ENCODE measurements around the gene RNF25.

RNF25 gene

GRCh38 chr2:218638372-218638771, 33.4 kb downstream of the RNF25 start:
- Histone ChIP-seq H2AFZ (ENCODE audit: low read depth, low read length, severe bottlenecking) (no peak overlapping the region), H3K4me2 (ENCODE audit: low read depth, low read length, poor library complexity, severe bottlenecking) (no peak overlapping the region), H3K27me3 (ENCODE audit: low read length) (no peaks in the 10 kb centered on the region), H4K20me1 (ENCODE audit: low read depth, low read length) (no peaks in the 10 kb centered on the region; the same call in 1 of the 2 replicates), H3K9me3 (ENCODE audit: insufficient read depth, low read length) (no peaks in the 10 kb centered on the region), H3K9ac (ENCODE audit: low read length) (no peak overlapping the region), H3F3A (ENCODE audit: insufficient read depth) (0 out of 2 replicates have a peak, but pooled peaks cover 4% of the 10 kb centered on the region), H3K4me3 (ENCODE audit: insufficient read depth, low read length, poor library complexity, severe bottlenecking) (no peak overlapping the region), H3K79me2 (ENCODE audit: insufficient read depth, low read length) (no peaks in the 10 kb centered on the region), H3K36me3 (ENCODE audit: low read length) (0 out of 2 replicates have a peak, but pooled peaks cover 6% of the 10 kb centered on the region), H3K9me2 (replicated peaks; ENCODE audit: insufficient read depth, low read length) (no peaks in the 10 kb centered on the region), H3K27ac (ENCODE audit: low read depth, low read length) (no peak overlapping the region)
- TF ChIP-seq EZH2phosphoT487 (conservative IDR thresholded peaks at IDR 0.05; ENCODE audit: low read length) = no peak
- TF ChIP-seq CTCF (IDR thresholded peaks at IDR 0.05; ENCODE audit: insufficient read depth, low read length, poor library complexity, severe bottlenecking) = no peak

GRCh38 chr2:218635719-218636118, 36.1 kb downstream of the RNF25 start:
- Histone ChIP-seq H3K27me3 (ENCODE audit: low read length) (no peaks in the 10 kb centered on the region), H3K36me3 (ENCODE audit: low read length) (0 out of 2 replicates have a peak, but pooled peaks cover 6% of the 10 kb centered on the region), H3K4me3 (ENCODE audit: insufficient read depth, low read length, poor library complexity, severe bottlenecking) (no peak overlapping the region), H3K9me2 (replicated peaks; ENCODE audit: insufficient read depth, low read length) (no peaks in the 10 kb centered on the region), H4K20me1 (ENCODE audit: low read depth, low read length) (no peaks in the 10 kb centered on the region; the same call in 1 of the 2 replicates), H3K4me2 (ENCODE audit: low read depth, low read length, poor library complexity, severe bottlenecking) (no peak overlapping the region), H3K9me3 (ENCODE audit: insufficient read depth, low read length) (no peaks in the 10 kb centered on the region), H3K27ac (ENCODE audit: low read depth, low read length) (no peak overlapping the region), H3K79me2 (ENCODE audit: insufficient read depth, low read length) (no peaks in the 10 kb centered on the region), H3F3A (ENCODE audit: insufficient read depth) (0 out of 2 replicates have a peak, but pooled peaks cover 7% of the 10 kb centered on the region), H3K9ac (ENCODE audit: low read length) (no peak overlapping the region), H2AFZ (ENCODE audit: low read depth, low read length, severe bottlenecking) (no peak overlapping the region)
- TF ChIP-seq EZH2phosphoT487 (conservative IDR thresholded peaks at IDR 0.05; ENCODE audit: low read length) (no peak), CTCF (IDR thresholded peaks at IDR 0.05; ENCODE audit: insufficient read depth, low read length, poor library complexity, severe bottlenecking) (no peak)

GRCh38 chr2:218631837-218632236, 40.0 kb downstream of the RNF25 start:
- Histone ChIP-seq H3K9ac (ENCODE audit: low read length) (no peak overlapping the region), H3K79me2 (ENCODE audit: insufficient read depth, low read length) (no peaks in the 10 kb centered on the region), H3F3A (ENCODE audit: insufficient read depth) (0 out of 2 replicates have a peak, but pooled peaks cover 2% of the 10 kb centered on the region), H3K4me2 (ENCODE audit: low read depth, low read length, poor library complexity, severe bottlenecking) (no peak overlapping the region), H3K27me3 (ENCODE audit: low read length) (no peaks in the 10 kb centered on the region), H3K9me2 (replicated peaks; ENCODE audit: insufficient read depth, low read length) (no peaks in the 10 kb centered on the region), H3K9me3 (ENCODE audit: insufficient read depth, low read length) (no peaks in the 10 kb centered on the region), H3K27ac (ENCODE audit: low read depth, low read length) (no peak overlapping the region), H2AFZ (ENCODE audit: low read depth, low read length, severe bottlenecking) (no peak overlapping the region), H3K4me3 (ENCODE audit: insufficient read depth, low read length, poor library complexity, severe bottlenecking) (no peak overlapping the region), H4K20me1 (ENCODE audit: low read depth, low read length) (no peaks in the 10 kb centered on the region), H3K36me3 (ENCODE audit: low read length) (no peaks in the 10 kb centered on the region)
- TF ChIP-seq EZH2phosphoT487 (conservative IDR thresholded peaks at IDR 0.05; ENCODE audit: low read length) = no peak
- TF ChIP-seq CTCF (IDR thresholded peaks at IDR 0.05; ENCODE audit: insufficient read depth, low read length, poor library complexity, severe bottlenecking) = no peak

Data from SU-DHL-6 (cell line).